Raji (cell line): ENCODE data around the gene FAM174B.

ENCODE experiments used
- POLR2A ChIP-seq: IDR thresholded peaks from 2 replicates; pipeline ENCODE4 v1.6.1; 2011; ENCODE audit warnings: low read depth, low read length, control low read depth; ENCODE audit not compliant: insufficient read depth

Gene FAM174B

GRCh38 chr15:92603743-92604470, 51.7 kb downstream of the FAM174B start:
- TF ChIP-seq POLR2A: no peak

DNA sequence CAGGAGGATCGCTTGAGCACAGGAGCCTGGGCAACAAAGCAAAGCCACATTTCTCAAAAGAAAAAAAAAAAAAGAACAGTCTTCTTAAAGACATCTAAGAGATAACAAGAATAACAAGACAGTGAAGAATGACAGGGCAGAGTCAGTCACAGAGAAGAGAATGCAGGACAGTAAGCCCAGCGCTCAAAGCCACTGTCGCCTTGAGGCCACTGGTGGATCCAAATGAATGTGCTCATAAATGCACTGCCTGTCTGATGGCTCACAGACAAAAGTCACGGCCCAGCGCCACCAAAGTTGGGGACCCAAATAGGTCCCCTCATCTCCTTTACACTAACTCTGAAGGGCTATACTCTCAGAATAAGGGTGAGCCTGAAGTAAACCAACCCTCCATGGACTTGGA, 52.3 kb downstream of the FAM174B start:
- no peak for TF ChIP-seq POLR2A

- TF ChIP-seq POLR2A: no peak
These were observed 53.3 kb downstream of the FAM174B start for GRCh38 chr15:92602267-92602593.

- TF ChIP-seq POLR2A: no peak
These were observed 53.8 kb downstream of the FAM174B start for GRCh38 chr15:92601592-92602266.

DNA sequence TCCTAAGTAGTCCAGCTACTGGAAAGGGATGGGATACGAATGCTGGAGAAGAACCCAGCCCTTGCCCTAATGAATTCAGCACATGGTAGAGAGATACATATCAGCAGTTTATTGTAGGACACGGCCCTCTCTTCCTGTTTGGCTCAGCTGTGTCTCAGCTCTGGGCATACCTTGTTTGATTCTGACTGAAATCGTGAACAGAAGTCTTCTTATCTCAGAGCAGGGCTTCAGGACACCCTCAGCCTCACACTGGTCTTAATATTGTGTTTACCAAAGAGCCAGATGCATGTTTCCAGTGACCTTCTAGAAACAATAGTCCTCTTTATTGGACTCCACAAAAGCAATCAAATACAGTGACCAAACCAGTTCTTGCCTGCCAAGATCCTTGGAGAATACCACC, 54.7 kb downstream of the FAM174B start:
- TF ChIP-seq POLR2A: no peak

DNA sequence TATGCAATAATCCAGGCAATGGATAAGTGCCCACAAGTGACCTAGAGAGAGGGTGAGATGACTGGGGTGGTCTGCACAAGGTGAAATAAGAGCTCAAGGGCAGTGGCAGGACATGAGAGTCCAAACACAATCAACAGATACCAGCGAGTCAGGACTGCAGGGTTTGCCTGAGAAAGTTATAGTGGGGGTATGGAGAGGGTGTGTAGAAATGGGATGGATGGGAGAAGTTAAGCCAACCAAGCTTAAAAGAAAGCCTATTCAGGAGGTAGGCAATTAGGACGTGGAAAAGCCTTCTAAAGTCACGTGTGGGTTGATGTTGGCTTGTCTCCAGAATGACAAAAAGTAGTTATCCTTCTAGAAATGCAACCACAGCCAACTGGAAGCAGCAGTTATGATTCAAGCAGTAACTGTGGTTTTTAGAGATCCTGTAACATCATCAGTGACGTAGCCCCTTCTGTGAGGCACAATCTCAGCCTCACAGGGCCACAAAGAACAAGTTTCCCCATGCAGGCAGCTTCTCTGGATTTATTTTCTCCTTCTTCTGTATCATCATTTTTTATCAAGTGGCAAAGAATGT, 56.1 kb downstream of the FAM174B start:
- no peak for TF ChIP-seq POLR2A

GRCh38 chr15:92597548-92597947, 58.0 kb downstream of the FAM174B start:
- TF ChIP-seq POLR2A: no peak

DNA sequence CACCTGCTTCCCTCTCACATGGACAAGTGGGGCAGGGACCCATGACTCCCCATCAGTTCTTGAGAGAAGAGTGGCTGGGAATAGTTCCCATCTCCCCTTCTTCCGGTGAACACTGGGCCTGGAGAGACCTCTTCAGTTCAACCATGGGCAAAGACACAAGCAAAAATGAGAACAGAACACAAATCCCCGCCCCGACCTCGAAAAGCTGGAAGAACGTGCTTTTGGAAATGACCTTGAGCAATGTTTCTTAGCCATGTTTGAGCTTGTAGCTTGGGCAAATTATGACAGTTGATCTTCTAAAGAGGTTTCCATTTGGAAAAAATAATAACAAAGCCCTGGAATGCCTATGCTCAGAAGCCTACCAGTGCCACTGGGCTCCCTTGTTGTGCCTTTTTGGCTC, 59.0 kb downstream of the FAM174B start:
- no peak for TF ChIP-seq POLR2A

DNA sequence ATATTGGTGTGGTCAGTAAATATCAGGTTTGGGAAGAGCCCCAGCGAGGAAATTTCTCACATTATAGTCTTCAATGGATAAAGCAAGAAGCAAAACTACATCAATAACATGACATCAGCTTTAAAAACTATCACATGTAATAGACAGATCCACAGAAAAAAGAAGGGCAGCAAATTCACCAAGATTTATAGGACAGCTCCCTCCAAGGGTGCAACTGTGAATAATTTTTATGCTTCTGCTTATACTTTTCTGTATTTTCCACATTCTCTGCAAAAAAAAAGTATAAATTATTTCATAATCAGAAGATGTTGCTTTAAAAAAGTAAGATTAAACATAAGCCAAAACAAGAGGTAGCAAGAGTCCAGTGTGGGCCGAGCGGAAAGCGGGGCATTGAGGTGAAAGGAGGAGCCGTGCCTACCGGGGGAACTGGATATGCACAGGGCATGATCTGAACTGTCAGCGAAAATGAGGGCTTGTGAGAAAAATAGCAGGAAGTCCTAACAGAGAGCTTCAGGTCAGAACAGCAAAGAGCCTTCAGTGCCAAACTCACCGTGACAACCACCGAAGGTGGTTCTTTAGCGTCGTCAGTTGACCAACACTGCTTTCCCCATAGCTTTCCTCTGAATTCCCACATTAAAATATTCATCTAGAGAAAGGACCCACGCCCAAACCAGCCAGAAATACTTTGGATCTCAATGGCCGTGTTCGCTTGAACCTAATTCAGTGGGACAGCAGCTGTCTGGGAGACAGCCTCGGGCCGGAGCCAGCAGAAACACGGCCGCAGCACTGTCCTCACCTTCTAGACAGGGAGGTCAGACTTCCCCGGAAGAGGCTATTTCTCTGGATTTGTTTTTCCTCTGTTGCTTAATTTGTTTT, 59.8 kb downstream of the FAM174B start:
- no peak for TF ChIP-seq POLR2A

DNA sequence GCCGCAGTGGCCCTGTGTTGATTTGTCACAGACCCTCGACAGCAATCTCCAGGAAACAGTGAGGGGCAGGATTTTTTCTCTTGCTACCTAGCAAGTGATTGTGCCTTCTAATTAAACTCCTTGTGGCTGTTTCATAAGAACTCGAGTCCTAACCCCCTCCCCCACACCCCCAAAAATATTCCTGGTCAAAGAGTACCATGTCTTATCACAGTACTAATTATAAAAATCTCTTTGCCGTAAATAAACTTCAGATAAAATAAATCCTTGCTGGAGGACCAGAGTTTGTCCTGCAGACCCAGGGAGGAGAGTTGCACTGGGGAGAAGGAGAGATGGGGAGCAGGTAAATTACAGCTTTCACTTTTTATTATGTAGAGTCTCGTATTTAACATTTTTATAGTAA, 64.3 kb downstream of the FAM174B start:
- TF ChIP-seq POLR2A: no peak

- no peak for TF ChIP-seq POLR2A
These were observed 68.6 kb downstream of the FAM174B start for GRCh38 chr15:92586966-92587365.

GRCh38 chr15:92586383-92586942, 69.1 kb downstream of the FAM174B start:
- TF ChIP-seq POLR2A: no peak

DNA sequence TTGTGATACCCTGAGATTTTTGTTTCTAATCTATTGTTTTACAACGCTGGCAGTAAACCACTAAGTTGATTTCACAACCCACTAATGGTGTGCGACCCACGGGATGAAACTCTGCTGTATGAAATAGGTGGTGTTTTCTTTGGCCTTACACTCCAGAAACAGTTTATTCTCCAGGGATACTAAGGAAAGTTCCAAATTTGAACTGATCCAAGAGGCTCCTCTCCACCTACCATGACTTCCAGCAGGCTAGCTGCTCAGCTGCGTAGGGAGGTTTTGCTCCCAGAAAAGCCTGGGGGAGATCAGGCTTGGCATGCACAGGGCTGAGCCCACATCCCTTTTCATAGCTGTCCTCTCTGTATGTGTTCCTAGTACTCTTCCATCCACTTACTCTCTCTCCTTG, 71.5 kb downstream of the FAM174B start:
- TF ChIP-seq POLR2A: no peak

GRCh38 chr15:92583096-92584034, 72.2 kb downstream of the FAM174B start:
- TF ChIP-seq POLR2A: no peak
